ENCODE data around the gene PRUNE1.

PRUNE1 gene

DNA sequence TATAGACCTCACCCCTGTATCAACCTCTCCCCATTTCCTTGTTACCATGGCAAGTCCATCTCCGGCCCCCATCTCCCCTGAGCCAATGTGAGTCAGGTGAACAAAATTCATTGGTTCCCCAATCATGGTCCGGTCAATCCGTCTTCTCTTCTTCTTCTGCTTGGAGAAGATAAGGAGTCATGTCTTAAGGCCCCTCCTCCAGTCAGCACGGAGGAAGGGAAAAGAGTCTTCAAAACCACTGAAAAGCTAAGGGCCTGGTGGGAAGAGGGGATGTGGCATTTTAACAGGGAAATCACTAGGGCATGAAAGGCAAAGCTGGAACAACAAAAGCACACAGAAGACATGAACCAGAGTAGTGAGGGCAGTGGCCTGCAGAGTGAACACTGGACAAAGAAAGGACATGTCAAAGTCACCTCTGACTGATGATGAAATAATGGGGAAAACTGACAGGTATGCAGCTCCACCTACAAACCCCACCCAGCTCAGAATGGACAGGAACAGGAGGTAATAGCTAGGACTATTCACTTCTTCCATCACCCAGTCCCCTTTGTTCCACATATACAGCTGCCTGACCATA is 46.8 kb downstream of the PRUNE1 start:
- no peak for DNase-seq

- DNase-seq: no peak
Measured at GRCh38 chr1:151055581-151055980, 47.3 kb downstream of the PRUNE1 start.

DNA sequence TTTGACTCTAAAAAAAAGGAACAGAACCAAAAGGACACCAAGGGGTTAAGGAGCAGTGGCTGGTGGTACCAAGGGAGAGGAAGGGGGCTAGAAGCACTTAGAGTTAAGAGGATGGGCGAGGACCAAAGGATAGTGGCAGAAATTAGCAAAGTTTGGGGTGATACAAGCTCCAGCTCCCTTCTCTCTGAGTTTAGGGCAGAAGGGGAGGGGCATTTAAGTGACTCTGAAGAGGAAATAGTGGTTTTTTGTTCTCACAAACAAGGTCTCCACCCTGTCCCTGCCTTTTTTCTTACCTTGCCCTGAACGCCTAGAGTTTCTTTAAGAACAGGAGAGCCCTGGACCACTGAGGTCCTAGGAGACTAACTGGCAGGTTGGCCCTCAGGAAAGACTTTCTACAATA is 47.9 kb downstream of the PRUNE1 start:
- no peak for DNase-seq

- DNase-seq: no peak
Measured at GRCh38 chr1:151058692-151059091, 50.4 kb downstream of the PRUNE1 start.

DNA sequence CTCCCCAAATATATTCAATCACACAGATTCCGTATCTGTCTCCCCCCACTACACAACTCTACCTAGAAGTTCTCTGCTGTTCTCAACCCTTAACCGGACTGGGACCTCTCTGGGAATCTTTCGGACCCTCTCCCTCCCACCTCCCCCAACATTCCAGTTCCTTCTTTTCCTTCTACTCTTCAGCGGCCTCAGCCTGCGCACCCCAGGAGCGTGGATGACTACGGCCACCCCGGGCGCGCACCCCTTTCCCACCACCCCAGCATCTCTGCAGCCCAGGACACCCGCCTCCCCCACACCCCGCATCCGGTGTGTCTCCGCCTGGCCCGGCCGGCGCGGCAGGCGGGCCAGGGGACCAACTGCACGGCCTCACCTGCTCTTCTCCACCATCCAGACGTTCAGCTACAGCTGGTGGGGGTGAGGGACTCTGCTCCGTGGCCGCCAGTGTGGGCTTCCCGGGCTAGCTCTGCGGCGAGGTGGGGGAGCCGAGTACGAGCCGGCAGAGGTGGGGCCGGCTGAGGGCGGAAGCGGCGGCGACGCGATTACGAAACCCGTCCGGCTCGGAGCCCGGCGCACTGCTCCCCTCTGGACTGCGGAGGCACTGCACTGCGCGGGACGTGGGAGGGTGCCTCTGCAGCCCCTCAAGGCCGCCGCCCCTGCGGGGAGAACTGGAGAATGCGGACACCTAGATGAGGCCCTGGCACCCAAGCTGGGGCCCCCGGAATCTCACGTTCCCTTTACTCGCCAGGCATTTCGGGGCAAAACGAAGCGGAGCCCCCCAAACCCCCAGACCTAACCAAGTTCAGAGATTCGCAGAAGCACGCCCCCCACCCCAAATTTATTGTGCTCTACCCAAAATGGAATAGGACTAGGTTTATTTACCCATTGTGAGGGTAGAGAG is 51.1 kb downstream of the PRUNE1 start, which contains the start of gene CDC42SE1:
Gene CDC42SE1 (minus strand): TSS at position 514 of the 898 bp plus-strand sequence. CDS start 3,892 bp downstream, outside the sequence.
- peak; percentile 85 to 90 for DNase-seq

- no peak for DNase-seq
Measured at GRCh38 chr1:151060007-151060656, 51.9 kb downstream of the PRUNE1 start, which contains the start of gene MLLT11. MLLT11 (plus strand) TSS chr1:151060397; CDS start chr1:151067225, 6,828 bp downstream.

GRCh38 chr1:151060657-151061421 is 52.6 kb downstream of the PRUNE1 start:
- no peak for DNase-seq

DNA sequence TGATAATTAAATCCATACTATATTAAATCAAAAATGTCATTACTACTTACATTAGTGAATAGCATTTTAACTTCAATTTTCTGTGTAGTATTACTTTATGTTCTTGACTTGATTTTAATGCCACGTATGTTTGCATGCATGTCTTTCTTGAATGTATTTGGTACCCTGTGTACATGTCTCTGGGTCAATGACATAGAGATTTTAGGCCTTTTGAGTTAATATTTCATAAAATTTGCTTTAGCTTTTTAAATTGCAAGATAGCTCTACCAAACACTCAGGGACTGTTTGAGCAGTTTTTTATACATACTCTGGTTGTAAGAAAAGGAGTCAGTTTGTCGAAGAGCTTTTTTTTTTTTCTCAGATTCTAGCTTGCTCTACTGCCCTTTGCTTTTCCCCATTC is 53.5 kb downstream of the PRUNE1 start:
- DNase-seq: no peak

DNA sequence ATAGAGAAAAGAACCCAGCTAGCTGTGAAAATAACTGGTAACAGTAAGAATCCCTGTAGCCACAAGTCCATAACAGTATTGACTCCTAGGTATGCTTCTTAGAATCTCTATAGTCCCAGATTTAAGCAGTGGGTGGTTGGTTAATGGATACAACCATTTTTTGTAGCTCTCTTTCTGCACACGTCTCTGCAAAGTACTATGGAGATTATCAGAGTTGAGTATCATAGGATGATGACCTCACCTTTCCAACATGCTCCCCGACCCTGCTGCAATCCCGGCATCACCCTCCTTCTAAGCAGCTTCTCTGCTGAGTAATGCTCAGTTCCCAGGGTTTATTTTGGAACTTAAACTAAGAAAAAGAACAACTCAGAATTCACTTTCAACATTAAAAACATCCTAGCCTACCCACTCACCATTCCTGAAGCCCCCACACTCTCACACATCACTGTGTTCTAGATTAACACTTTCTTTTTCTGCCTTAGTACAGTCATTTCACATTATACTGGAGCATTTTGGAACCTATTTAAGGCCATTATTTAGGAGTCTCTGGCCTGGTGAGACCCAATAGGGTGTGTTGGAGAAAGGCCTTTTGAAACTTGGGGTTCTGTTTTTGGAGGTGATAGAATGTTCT is 54.6 kb downstream of the PRUNE1 start:
- peak in 1 of 2 donors; percentile 13 for DNase-seq

- DNase-seq: no peak
Measured at GRCh38 chr1:151065089-151065645, 56.9 kb downstream of the PRUNE1 start.

GRCh38 chr1:151067185-151067584 is 58.9 kb downstream of the PRUNE1 start:
- no peak for DNase-seq

- no peak for DNase-seq
Measured at GRCh38 chr1:151069103-151069486, 60.8 kb downstream of the PRUNE1 start.

- DNase-seq: peak; percentile 83 to 84
Measured at GRCh38 chr1:151070474-151071276, 62.4 kb downstream of the PRUNE1 start, which contains the start of gene GABPB2. GABPB2 (plus strand) TSS chr1:151070761; CDS start chr1:151088190, 17,429 bp downstream.

GRCh38 chr1:151072224-151072623 is 64.0 kb downstream of the PRUNE1 start:
- DNase-seq: no peak

Data from inflammatory macrophage (primary cell).